ENCODE results near the gene PPP1R37.

The PPP1R37 gene

GRCh38 chr19:45138303-45138751, 45.3 kb downstream of the PPP1R37 start:
- DNase-seq (ENCODE audit: low read depth): no peak

- no peak for DNase-seq (ENCODE audit: low read depth)
These were observed 46.5 kb downstream of the PPP1R37 start for GRCh38 chr19:45139286-45140143.

GRCh38 chr19:45140144-45140503, 47.1 kb downstream of the PPP1R37 start:
- no peak for DNase-seq (ENCODE audit: low read depth)

GRCh38 chr19:45140533-45140932, 47.6 kb downstream of the PPP1R37 start:
- DNase-seq (ENCODE audit: low read depth): no peak

- no peak for DNase-seq (ENCODE audit: low read depth)
These were observed 48.4 kb downstream of the PPP1R37 start for GRCh38 chr19:45141203-45141900.

GRCh38 chr19:45142016-45142725, 49.2 kb downstream of the PPP1R37 start:
- DNase-seq (ENCODE audit: low read depth): no peak

GRCh38 chr19:45142726-45143110, 49.7 kb downstream of the PPP1R37 start:
- no peak for DNase-seq (ENCODE audit: low read depth)

GRCh38 chr19:45144431-45145269, 51.7 kb downstream of the PPP1R37 start:
- DNase-seq (ENCODE audit: low read depth): no peak

- DNase-seq (ENCODE audit: low read depth): no peak
These were observed 52.6 kb downstream of the PPP1R37 start for GRCh38 chr19:45145270-45146189.

- no peak for DNase-seq (ENCODE audit: low read depth)
These were observed 53.3 kb downstream of the PPP1R37 start for GRCh38 chr19:45146251-45146650.

- DNase-seq (ENCODE audit: low read depth): no peak
These were observed 53.8 kb downstream of the PPP1R37 start for GRCh38 chr19:45146741-45147205.

- DNase-seq (ENCODE audit: low read depth): no peak
These were observed 55.1 kb downstream of the PPP1R37 start for GRCh38 chr19:45147835-45148676.

- DNase-seq (ENCODE audit: low read depth): no peak
These were observed 56.1 kb downstream of the PPP1R37 start for GRCh38 chr19:45149129-45149528.

- no peak for DNase-seq (ENCODE audit: low read depth)
These were observed 57.2 kb downstream of the PPP1R37 start for GRCh38 chr19:45150180-45150579.

- no peak for DNase-seq (ENCODE audit: low read depth)
These were observed 57.8 kb downstream of the PPP1R37 start for GRCh38 chr19:45150751-45151281.

- DNase-seq (ENCODE audit: low read depth): no peak
These were observed 58.3 kb downstream of the PPP1R37 start for GRCh38 chr19:45151320-45151719.

- no peak for DNase-seq (ENCODE audit: low read depth)
These were observed 59.0 kb downstream of the PPP1R37 start for GRCh38 chr19:45151821-45152503.

- peak; percentile 9 for DNase-seq (ENCODE audit: low read depth)
These were observed 59.7 kb downstream of the PPP1R37 start for GRCh38 chr19:45152504-45153338.

Data from non-pigmented ciliary epithelial cell (primary cell).